HG02642 (cell line): ENCODE measurements around the gene CIT.

ENCODE experiments used
- ATAC-seq: cut with Tn5 transposase; IDR thresholded peaks from one replicate; pipeline ENCODE4 v1.9.1; 2021; ENCODE audit warnings: mild to moderate bottlenecking; ENCODE audit not compliant: unreplicated experiment, poor library complexity

Gene CIT

GRCh38 chr12:119868992-119869391 is 8.1 kb downstream of the CIT start:
- ATAC-seq = no peak

GRCh38 chr12:119864591-119864990 is 12.5 kb downstream of the CIT start:
- ATAC-seq = no peak

GRCh38 chr12:119859241-119859640 is 17.9 kb downstream of the CIT start:
- ATAC-seq = no peak

DNA sequence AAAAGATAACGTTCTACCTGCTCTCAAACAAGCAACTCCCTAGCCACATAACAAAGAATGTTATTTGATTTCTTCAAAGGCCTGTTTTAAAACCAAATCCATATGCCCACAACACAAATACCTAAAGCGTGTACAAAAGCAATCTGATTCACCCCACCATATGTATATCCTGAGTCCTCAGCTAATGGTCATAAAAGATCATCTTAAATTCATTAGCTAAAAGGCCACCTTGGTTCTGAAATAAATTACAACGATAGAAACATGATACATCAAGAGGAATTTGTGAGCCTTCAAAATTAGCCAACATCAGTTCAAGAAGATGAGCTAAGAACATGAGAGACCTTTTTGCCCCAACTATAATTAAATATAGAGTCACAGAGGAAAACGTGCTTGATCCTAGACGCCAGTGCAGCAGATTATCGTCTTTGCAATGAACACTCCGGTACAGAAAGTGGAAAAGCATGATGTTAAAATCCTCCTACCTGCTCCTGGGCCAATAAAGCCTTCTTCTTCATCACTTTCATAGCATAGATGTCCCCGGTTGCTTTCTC is 20.0 kb downstream of the CIT start:
- ATAC-seq = no peak

GRCh38 chr12:119850330-119850729 is 26.8 kb downstream of the CIT start:
- no peak for ATAC-seq

DNA sequence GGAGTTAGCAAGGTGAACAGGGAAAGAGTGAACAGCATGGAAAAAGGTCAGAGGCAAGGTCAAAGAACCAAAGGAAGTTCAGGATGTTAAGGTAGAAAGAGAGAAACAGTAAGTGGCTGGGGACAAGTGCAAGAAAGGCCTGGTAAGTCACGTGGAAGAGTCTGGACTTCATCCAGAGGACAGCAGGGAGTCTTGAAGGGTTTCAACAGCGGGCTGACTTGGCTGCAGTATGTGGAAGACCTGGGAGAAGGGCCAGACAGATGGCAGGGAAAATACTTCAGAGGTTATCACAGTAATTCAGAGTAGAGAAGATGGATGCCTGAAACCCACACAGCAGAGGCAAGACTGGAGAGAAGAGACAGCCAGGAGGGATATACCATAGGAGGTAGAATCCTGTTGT is 34.0 kb downstream of the CIT start:
- ATAC-seq = no peak

DNA sequence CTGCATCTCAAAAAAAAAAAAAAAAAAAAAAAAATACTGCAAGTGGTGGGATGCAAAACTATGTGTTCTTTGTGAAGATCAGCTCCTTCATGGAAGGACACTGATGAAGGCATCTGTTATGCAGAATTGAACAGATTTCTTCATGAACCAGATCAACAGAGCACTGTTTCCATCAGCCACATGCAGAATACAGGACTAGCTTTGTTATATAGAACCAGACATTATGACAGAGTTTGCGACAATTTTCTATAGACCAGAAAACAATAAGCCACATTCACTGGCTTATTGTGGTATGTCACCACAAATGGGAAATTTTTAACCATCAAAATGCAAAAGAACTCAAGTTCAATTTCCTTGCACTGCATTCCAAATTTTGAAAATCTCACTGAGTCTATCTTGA is 34.7 kb downstream of the CIT start:
- no peak for ATAC-seq

DNA sequence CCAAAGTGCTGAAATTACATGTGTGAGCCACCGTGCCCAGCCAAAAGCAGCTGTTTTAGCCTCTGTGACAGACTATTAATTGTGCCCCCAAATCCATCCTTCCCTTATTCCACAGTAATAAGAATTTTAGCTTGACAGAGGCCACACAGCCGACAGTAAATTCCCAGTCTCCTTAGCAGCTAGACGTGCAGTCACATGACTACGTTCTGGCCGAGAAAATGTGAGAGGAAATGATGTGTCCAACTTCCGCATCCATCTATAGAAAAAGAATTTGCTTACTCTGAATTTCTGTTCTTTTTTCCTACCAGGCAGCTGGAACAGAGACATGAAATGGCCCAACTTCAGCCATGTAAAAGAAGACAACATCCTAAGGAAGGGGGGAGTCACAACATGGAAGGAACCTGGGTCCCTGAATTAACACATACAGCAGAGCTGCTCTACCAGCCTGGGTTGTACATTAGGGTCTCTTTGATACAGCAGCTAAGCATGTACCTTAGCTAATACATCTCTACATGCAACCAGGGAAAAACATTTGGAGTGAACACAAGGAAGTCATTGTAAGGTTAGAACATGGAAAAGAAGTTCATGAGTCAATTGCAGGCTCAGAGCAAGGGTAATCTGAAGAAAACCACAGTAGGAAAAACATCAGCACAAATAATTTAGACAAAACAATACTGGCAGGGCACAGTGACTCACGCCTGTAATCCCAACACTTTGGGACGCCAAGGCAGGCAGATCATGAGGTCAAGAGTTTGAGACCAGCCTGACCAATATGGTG is 35.5 kb downstream of the CIT start:
- ATAC-seq = no peak

DNA sequence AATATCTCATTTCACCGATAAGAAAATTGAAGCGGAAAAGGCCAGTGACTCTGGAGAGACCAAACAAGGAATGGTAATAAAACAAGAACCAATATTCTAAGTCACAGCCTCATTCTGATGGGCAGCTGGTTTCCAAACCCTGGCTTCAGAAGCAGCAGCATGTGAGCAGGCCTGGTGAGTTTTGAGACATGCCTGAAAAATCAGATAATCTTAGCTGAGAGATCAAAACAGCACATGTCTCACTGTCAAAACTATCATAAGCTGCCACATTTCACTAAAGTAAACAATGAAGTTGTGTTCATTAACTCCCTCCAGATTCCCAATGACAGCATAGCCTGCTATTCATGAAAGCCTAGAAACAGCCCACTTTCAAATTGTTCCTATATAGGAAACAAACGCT is 36.5 kb downstream of the CIT start:
- ATAC-seq = no peak

- no peak for ATAC-seq
Measured at GRCh38 chr12:119840168-119840567, 37.0 kb downstream of the CIT start.

DNA sequence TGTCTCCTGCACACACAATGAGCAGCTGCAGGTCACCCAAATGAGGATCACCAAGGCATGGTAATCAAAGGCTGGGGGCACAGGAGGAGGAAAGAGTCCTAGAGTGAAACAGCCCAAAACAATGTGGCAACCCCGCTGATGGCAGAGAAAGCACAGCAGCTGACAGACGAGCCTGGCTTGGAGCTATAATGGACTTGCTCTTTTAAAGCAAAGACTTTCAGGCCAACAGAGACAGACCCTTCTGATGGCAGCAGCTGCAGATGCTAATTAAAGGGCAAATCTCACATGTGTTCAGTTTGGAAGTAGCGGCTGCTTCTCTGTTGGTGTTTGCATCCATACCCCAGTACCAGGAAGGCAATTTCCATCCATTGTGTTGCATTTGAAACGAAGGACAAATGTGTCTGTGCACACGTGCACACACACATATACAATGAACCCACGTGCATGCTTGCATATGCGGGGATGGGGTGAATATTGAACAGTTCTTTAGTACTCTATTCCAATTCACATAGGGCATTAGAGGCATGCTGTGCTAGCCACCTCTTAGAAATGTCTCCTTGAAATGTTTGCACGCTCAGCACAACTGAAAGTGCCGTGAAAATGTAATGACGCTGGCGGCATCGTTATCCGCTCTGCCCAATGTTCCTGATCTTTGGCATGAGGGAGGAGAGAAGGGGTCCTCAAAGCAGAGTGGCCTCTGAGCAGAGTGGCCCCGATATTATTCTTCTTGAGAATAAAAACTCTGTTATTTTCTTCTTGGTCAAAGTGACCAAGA is 38.1 kb downstream of the CIT start:
- no peak for ATAC-seq

DNA sequence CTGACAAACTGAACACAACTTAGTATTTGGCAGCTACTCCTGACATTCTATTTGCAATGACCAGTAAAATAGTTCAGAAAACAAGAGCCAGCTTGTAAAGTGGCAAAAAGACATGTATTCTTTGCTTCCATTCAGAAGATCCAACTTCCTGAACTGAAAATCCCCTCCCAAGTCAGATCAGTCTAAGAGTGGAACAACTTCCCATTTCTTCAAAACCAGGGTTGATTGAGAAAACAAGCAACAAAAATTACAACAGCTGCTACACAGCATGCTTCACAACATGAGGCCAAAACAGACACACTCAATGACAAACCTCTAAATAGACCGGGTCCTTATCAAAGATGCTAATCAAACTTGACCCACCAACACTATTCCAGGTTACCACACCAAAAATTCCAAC is 40.3 kb downstream of the CIT start:
- no peak for ATAC-seq

DNA sequence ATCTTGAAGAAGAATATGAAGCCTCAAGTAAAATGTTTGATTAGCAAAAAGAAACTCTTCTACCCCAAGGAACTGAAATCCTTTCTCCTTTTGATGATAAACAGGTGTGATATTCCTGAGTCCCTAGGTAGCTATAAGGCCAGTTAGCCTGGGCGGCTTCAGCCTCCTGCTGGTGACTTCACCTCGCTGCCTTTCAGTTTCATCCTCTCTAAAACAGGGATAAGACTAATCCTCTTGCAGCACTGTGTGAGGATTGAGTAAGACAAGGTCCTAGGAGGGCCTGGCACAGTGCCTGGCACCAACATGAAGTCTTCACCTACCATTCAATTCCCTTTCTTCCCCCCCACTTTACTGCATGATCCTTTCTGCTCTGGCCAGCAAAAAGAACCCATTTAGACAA is 42.1 kb downstream of the CIT start:
- ATAC-seq = no peak

DNA sequence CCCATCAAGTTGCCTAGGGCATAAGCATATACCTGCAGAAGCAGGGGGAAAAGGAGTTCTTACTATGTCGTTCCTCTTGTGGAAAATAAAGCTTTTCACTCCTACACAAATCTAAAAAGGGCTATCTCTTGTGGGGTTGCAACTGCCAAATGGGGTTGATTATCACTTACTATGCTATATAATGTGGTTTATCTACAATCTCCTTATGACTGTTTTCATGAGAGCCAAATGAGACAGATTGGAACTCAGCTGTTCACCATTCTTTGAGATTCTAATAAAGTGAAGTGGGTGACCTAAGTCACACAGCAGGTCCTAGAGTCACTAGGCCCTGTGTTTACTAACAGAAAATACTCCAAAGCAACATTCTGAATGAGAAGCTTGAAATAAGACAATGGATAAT is 47.7 kb downstream of the CIT start:
- ATAC-seq = no peak

DNA sequence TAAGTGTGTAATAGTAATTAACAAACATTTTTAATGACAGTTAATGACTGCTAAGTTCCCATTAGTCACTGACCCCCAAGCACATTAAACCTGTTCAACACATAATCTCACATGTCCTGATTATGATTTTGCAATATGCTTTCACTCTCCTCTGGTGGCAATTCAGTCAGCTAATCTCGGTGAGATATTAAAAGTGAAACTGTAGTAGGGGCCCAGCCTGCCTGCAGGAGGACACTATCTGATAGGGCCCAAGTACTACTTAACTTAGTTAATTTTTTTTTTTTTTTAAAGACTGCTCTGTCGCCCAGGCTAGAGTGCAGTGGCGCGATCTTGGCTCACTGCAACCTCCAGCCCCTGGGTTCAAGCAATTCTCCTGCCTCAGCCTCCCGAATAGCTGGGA is 48.8 kb downstream of the CIT start:
- ATAC-seq = no peak

DNA sequence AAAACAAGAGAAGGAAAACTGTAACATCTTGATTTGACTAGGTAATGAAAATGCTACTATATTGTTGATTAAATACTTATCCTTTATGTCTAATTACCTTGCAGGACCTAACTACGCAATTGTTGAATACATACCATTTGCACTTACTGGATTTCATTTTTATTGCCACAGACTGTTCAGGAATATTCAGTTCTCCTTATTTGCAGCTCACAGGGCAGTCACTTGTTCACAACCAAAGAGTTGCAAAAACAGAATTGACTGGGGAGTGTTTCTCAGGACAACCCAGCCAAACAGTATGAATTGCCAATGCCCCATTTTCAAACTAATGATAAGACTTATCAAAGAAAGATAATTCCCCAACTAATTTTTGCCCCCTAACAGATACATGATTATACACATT is 49.4 kb downstream of the CIT start:
- no peak for ATAC-seq

- ATAC-seq = no peak
Measured at GRCh38 chr12:119826661-119827445, 50.3 kb downstream of the CIT start.

DNA sequence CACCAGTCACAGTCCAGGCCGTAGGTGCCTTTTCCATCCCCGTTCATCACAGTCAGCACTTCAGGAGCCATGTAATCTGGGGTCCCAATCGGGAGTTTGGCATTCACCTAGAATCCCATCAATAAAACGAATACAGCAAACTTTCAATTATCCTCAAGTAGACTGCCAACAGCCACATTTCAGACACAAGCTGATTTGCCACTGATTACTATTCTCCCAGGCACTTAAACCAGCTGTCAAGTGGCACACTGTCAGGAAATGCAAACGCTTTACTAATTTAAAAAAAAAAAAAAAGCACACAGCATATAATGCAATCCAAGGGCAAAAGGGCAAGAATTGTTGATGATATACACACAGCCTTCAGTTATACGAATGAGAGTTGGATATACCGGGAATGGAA is 51.9 kb downstream of the CIT start:
- no peak for ATAC-seq

GRCh38 chr12:119822046-119822445 is 55.1 kb downstream of the CIT start:
- no peak for ATAC-seq

DNA sequence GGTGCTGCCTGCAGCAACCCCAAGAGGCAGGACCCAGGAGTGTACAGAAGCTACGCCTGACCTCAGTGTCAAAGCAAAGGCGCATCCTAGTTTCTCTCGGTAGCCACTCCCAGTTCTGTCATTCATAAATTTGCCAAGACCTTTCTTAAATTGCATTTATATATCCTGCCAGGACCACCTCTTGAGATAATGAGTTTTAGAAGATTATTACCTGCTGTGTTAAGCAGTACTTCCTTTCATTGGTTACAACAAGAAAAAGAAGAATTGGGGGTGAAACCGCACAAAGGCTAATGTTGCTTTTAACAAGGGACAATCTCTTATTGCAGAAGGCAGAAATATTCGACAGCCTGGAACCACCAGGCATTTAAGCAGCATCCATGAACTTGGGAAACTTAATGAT is 57.8 kb downstream of the CIT start:
- no peak for ATAC-seq
